GM18867 (cell line): ENCODE measurements around the gene OR9Q1.
"Not testable (repeated sequence)": the region's sequence is repeated elsewhere in the genome, so short reads cannot be mapped to it uniquely, and the experiment has no call there.

ENCODE experiments used
- ATAC-seq: cut with Tn5 transposase; IDR thresholded peaks from one replicate; pipeline ENCODE4 v1.9.1; 2021; ENCODE audit warnings: mild to moderate bottlenecking, moderate library complexity; ENCODE audit not compliant: unreplicated experiment

OR9Q1 gene, protein sequence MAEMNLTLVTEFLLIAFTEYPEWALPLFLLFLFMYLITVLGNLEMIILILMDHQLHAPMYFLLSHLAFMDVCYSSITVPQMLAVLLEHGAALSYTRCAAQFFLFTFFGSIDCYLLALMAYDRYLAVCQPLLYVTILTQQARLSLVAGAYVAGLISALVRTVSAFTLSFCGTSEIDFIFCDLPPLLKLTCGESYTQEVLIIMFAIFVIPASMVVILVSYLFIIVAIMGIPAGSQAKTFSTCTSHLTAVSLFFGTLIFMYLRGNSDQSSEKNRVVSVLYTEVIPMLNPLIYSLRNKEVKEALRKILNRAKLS

GRCh38 chr11:58023435-58023931 is at the start of gene OR9Q1:
TSS of gene OR9Q1 (plus strand) at chr11:58023881. CDS start at chr11:58179445, 155,564 bp downstream.
- no peak for ATAC-seq

DNA sequence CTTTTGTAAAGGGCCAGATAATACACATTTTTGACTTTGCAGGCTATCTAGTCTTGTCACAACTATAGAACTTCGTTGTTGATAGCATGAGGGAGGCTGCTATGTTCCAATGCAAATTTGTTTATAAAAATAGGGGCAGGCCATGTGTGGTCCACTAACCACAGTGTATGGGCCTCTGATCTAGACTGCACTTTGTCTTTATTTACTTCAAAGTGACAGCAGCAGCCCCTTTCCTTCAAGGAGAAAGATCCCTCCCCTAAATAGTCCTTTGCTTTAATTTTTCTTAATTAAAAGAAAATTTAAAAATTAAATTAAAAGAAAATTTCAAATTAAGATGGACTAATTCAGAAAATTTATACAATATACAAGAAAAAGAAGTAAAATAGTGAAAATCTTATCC is 49.5 kb upstream of the OR9Q1 start:
- no peak for ATAC-seq

- ATAC-seq = no peak
Measured at GRCh38 chr11:57974848-57975601, 48.7 kb upstream of the OR9Q1 start.

GRCh38 chr11:57977709-57978108 is 46.0 kb upstream of the OR9Q1 start:
- ATAC-seq = no peak

- ATAC-seq = no peak
Measured at GRCh38 chr11:57978686-57979531, 44.8 kb upstream of the OR9Q1 start.

GRCh38 chr11:57979532-57980079 is 44.1 kb upstream of the OR9Q1 start:
- no peak for ATAC-seq

DNA sequence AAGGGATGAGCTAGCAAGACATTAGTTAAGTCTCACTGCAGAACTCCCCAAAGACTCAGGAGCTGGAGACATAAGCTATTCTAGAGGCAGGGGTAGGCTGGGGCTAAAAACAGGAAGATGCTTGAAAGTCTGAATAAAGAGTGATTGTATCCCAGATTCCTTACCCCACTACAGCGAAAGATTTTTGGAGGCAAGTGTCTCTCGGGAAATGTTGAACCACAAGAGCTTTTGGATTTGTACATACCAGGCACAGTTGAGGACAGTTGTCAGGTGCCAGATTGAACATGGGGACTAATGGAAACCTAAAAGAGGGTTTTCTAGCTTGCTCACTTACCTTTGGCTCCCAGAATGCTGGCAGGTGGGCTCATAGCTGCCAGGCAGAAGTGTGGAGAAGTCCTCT is 43.5 kb upstream of the OR9Q1 start:
- no peak for ATAC-seq

- no peak for ATAC-seq
Measured at GRCh38 chr11:57981536-57981935, 42.1 kb upstream of the OR9Q1 start.

- no peak for ATAC-seq
Measured at GRCh38 chr11:57982776-57983175, 40.9 kb upstream of the OR9Q1 start.

GRCh38 chr11:57983191-57983590 is 40.5 kb upstream of the OR9Q1 start:
- no peak for ATAC-seq

- ATAC-seq = not testable (repeated sequence)
Measured at GRCh38 chr11:57999523-57999922, 24.2 kb upstream of the OR9Q1 start.

DNA sequence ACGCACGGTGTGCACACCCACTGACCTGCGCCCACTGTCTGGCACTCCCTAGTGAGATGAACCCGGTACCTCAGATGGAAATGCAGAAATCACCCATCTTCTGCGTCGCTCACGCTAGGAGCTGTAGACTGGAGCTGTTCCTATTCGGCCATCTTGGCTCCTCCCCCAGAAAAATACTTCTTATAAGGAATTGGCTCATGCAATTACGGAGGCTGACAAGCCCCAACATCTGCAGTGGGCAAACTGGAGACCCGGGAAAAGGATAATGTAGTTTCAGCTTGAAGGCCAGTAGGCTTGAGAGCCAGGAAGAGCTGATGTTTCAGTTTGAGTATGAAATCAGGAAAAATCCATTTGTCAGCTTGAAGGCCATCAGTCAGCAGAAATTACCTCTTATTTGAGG is 23.7 kb upstream of the OR9Q1 start:
- ATAC-seq = not testable (repeated sequence)

DNA sequence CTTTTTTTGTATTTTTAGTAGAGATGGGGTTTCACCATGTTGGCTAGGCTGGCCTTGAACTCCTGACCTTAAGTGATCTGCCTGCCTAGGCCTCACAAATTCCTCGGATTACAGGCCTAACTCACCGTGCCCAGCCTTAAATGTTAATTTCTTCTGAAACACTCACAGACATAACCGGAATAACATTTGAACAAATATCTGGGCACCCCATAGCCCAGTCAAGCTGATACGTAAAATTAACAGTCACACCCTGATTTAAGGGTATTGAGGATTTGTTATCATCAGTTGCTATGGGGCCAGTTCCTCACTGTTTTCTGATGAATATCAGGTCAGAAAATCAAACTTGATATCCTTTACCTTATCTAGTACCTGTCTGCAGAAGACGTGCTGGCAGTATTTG is 23.0 kb upstream of the OR9Q1 start:
- no peak for ATAC-seq

DNA sequence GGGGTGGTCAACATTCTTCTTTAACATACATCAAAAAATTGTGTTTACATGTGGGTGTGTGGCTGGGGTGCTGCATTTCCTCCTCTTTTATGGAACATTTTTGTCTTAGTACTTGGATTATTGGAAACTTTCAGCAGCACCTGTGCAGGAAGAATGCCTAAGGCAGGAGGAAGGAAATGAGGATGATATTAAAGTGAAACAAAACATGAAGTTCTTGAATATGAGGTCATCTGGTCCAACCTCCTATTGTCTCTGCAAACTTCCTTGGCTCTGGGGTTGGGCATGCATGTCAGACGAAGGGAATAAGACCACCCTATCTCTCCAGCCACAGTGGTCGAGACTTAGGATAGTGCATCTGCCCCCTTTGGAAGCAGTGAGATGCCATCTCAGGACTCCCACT is 20.6 kb upstream of the OR9Q1 start:
- no peak for ATAC-seq

DNA sequence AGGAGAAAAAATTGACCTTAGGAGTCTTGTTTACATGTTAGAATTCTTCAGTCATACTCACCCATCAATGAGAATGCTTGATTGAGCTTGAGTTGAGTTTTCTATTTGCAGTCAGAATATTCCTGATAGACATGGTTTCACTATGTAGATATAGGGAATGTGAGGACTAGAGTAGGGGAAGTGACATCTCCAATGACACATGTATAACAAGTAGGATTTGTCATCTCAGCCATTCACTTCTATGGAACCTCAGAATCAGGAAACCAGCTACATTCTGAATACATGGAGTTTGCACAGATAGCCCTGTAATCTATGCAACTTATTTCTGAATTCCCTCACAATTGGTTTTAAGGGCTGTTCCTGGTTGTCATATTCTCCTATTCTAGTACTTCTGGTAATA is 20.1 kb upstream of the OR9Q1 start:
- no peak for ATAC-seq

DNA sequence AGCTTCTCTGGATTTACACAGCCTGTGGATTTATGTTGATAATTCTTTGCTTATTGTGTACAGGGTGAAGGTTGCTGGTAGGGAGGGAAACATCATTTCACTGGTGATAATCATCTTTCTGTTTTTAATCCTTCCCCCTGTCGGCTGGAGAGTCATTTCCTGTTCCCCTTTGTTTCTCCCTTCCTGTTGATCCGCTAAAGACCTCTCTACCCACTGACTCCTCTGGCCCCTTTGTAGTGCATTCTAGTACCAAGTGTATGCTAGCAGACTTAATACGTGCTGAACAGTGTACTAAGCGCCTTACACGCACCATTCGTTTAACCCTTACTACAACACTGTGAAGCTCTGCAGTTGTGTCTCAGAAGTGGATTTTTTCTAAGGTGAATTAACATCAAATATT is 19.0 kb upstream of the OR9Q1 start:
- no peak for ATAC-seq

DNA sequence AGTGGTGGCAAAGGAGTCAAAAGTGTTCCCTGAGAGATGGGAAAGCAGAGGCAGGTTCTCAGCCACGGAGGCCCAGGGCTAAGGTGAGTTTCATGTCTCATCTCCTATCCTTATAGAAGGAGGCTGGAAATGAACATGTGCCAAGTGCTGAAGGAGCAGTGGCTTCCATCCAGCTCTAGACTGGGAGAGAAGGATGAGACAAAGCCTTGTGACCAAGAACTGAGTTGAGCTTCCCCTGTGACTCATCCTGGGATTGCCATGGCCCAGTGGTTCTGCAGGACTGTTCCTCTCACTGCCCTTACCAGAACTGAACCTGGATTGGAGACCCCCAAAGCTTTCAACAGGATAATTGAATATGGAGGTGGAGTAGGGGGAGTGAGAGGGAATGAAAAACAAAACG is 16.7 kb upstream of the OR9Q1 start:
- ATAC-seq = no peak

- no peak for ATAC-seq
Measured at GRCh38 chr11:58011771-58012170, 11.9 kb upstream of the OR9Q1 start.

- no peak for ATAC-seq
Measured at GRCh38 chr11:58024601-58025091, 965 bp downstream of the OR9Q1 start.

GRCh38 chr11:58027341-58027740 is 3.7 kb downstream of the OR9Q1 start:
- no peak for ATAC-seq
